Smooth muscle cell (in vitro differentiated cells): ENCODE measurements around the gene DMPK. TPM values are rescaled to one million over a fixed set of nuclear protein-coding genes. Genes with fewer than 3 reads are reported as not detected.

Experiments used
- DNase-seq: peaks from one replicate; lab custom pipeline; 2025; ENCODE audit not compliant: unreplicated experiment; lab: John Stamatoyannopoulos, UW
- H2AFZ ChIP-seq: fragments of 200-600 bp; sonication (generic); 2 replicates; pipeline ENCODE4 v1.6.0; 2016; ENCODE audit warnings: antibody characterized with exemption, low read depth, mild to moderate bottlenecking
- H3F3A ChIP-seq: fragments of 200-600 bp; sonication (generic); 2 replicates; pipeline ENCODE4 v1.6.0; 2017; ENCODE audit warnings: antibody characterized with exemption, low read depth
- H3K27ac ChIP-seq: fragments of 200-600 bp; sonication (generic); 2 replicates; pipeline ENCODE4 v1.5.1; 2016; ENCODE audit warnings: low read depth, mild to moderate bottlenecking
- H3K27me3 ChIP-seq: fragments of 200-600 bp; sonication (generic); 2 replicates; pipeline ENCODE4 v1.6.1; 2016; ENCODE audit warnings: low read depth, mild to moderate bottlenecking
- H3K36me3 ChIP-seq: fragments of 200-600 bp; sonication (generic); 2 replicates; pipeline ENCODE4 v1.5.1; 2016; ENCODE audit warnings: low read depth
- H3K4me1 ChIP-seq: fragments of 200-600 bp; sonication (generic); 2 replicates; pipeline ENCODE4 v1.5.1; 2016; ENCODE audit warnings: low read depth
- H3K4me2 ChIP-seq: fragments of 200-600 bp; sonication (generic); 2 replicates; pipeline ENCODE4 v1.6.0; 2016; ENCODE audit warnings: mild to moderate bottlenecking
- H3K4me3 ChIP-seq: fragments of 200-600 bp; sonication (generic); 2 replicates; pipeline ENCODE4 v1.5.1; 2016; ENCODE audit warnings: mild to moderate bottlenecking
- H3K79me2 ChIP-seq: fragments of 200-600 bp; sonication (generic); 2 replicates; pipeline ENCODE4 v1.6.0; 2016; ENCODE audit warnings: low read depth, mild to moderate bottlenecking
- H3K9ac ChIP-seq: fragments of 200-600 bp; sonication (generic); 2 replicates; pipeline ENCODE4 v1.6.0; 2016; ENCODE audit warnings: low read depth
- H3K9me3 ChIP-seq: fragments of 200-600 bp; sonication (generic); replicated peaks from 2 replicates; pipeline ENCODE4 v1.5.1; 2016; ENCODE audit warnings: low read depth
- H4K20me1 ChIP-seq: fragments of 200-600 bp; sonication (generic); 2 replicates; pipeline ENCODE4 v1.6.0; 2016; ENCODE audit warnings: low read depth
- CTCF ChIP-seq: fragments of 200-600 bp; sonication (generic); IDR thresholded peaks from 2 replicates; pipeline ENCODE4 v1.5.1; 2017; ENCODE audit warnings: borderline replicate concordance, mild to moderate bottlenecking, antibody characterized with exemption; ENCODE audit not compliant: insufficient read depth, poor library complexity, severe bottlenecking
- WGBS: methylation state at CpG from one replicate; pipeline ENCODE4 v1.1.7; 2016; ENCODE audit warnings: low lambda C conversion rate; 5-methylcytosine and 5-hydroxymethylcytosine counted together
- polyA plus RNA-seq: library from polyadenylated mRNA; unstranded; fragments of >200 nt; fragmentation: Nextera tagmentation; extraction: Ambion mirVana; gene quantifications from 2 replicates; pipeline ENCODE4 v1.2.1, GENCODE V29; 2016
- total RNA-seq: library from RNA; depleted of rRNA; stranded (reverse); fragments of >200 nt; gene quantifications from 2 replicates; pipeline ENCODE4 v1.2.3, GENCODE V29; 2014

DMPK gene
- total and polyA plus RNA-seq, 2 experiments from 2014 or later: 23.6 to 32.7 TPM

GRCh38 chr19:45774765-45775164 is 7.5 kb downstream of the DMPK start:
- Histone ChIP-seq H3K36me3 (no peaks in the 10 kb centered on the region), H3K4me2 (no peak overlapping the region), H3K79me2 (peaks cover under 1% of the 10 kb centered on the region), H3K4me3 (no peak overlapping the region), H3K9ac (no peak overlapping the region), H3K27me3 (no peaks in the 10 kb centered on the region), H3K4me1 (peaks cover 3% of the 10 kb centered on the region), H3K9me3 (no peaks in the 10 kb centered on the region), H3K27ac (no peak overlapping the region), H2AFZ (no peak overlapping the region), H4K20me1 (peaks cover 37% of the 10 kb centered on the region), H3F3A (peaks cover 32% of the 10 kb centered on the region)
- peak; percentile 6 for TF ChIP-seq CTCF
- no peak for DNase-seq
- WGBS: 91% methylated on average over 9 of the region's 9 CpGs

GRCh38 chr19:45773384-45773783 is 8.9 kb downstream of the DMPK start:
- Histone ChIP-seq H3K4me2 (no peak overlapping the region), H3K79me2 (no peaks in the 10 kb centered on the region), H2AFZ (no peak overlapping the region), H3K9ac (no peak overlapping the region), H3K27ac (no peak overlapping the region), H3K36me3 (no peaks in the 10 kb centered on the region), H3K27me3 (no peaks in the 10 kb centered on the region), H3F3A (peaks cover 32% of the 10 kb centered on the region), H3K4me3 (no peak overlapping the region), H3K4me1 (no peaks in the 10 kb centered on the region), H3K9me3 (no peaks in the 10 kb centered on the region), H4K20me1 (peaks cover 26% of the 10 kb centered on the region)
- TF ChIP-seq CTCF: no peak
- WGBS: 81% methylated on average over 2 of the region's 2 CpGs
- no peak for DNase-seq

DNA sequence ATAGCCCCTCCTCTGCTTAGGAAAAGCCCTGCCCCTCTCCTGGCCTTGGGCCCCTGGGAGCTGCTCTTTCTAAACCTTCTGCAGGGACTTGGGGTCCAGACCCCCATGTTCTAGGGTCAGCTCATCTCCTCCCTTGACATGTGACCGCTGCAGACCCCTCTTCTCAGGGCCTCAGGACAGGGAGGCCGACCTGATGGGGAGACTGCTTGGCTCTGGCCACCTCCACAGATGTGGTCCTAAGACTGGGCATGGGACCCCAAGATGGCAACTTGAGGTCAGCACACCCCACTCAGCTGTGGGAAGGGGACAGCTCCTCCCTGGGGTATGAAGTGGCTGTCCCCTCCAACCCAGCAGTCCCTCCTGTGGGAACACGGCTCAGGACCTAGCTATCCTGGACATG is 9.4 kb downstream of the DMPK start:
- no peaks in the 10 kb centered on the region for H3K79me2 ChIP-seq
- H3K4me1 ChIP-seq: no peaks in the 10 kb centered on the region
- no peak overlapping the region for H3K4me3 ChIP-seq
- no peak overlapping the region for H3K9ac ChIP-seq
- H3F3A ChIP-seq: peaks cover 32% of the 10 kb centered on the region
- H4K20me1 ChIP-seq: peaks cover 21% of the 10 kb centered on the region
- H3K36me3 ChIP-seq: no peaks in the 10 kb centered on the region
- H3K4me2 ChIP-seq: no peak overlapping the region
- H3K27ac ChIP-seq: no peak overlapping the region
- H3K27me3 ChIP-seq: no peaks in the 10 kb centered on the region
- WGBS: 94% methylated on average over 3 of the region's 3 CpGs
- DNase-seq: no peak
- H3K9me3 ChIP-seq: no peaks in the 10 kb centered on the region
- TF ChIP-seq CTCF: no peak
- no peak overlapping the region for H2AFZ ChIP-seq

GRCh38 chr19:45772130-45772840 is 10.0 kb downstream of the DMPK start:
- DNase-seq: no peak
- no peak overlapping the region for H3K27ac ChIP-seq
- TF ChIP-seq CTCF: no peak
- no peaks in the 10 kb centered on the region for H3K4me1 ChIP-seq
- no peak overlapping the region for H3K4me2 ChIP-seq
- H4K20me1 ChIP-seq: peaks cover 16% of the 10 kb centered on the region
- no peak overlapping the region for H3K9ac ChIP-seq
- H2AFZ ChIP-seq: no peak overlapping the region
- no peaks in the 10 kb centered on the region for H3K9me3 ChIP-seq
- H3K79me2 ChIP-seq: peaks cover under 1% of the 10 kb centered on the region
- no peaks in the 10 kb centered on the region for H3K36me3 ChIP-seq
- peaks cover 29% of the 10 kb centered on the region for H3F3A ChIP-seq
- 89% methylated on average over 14 of the region's 14 CpGs for WGBS
- no peaks in the 10 kb centered on the region for H3K27me3 ChIP-seq
- H3K4me3 ChIP-seq: no peak overlapping the region
